Gastrocnemius medialis (tissue), 4 donors: ENCODE results near the gene C8A. TPM values are rescaled to one million over a fixed set of nuclear protein-coding genes. Genes with fewer than 3 reads are reported as not detected.

Source experiments
- ATAC-seq, 2 donors: fragments of 150-250 bp; one replicate each; pipeline ENCODE4 v1.9.1; 2016
- DNase-seq, 2 donors: peaks; one replicate each; pipeline ENCODE4 v3.0.0-alpha.2; 2019
- H3K27ac ChIP-seq, 4 donors: fragments of 200-600 bp; sonication (generic); 1 replicate in 1 of 4; 2 replicates in 3 of 4; pipeline ENCODE4 v1.5.1; 2016 to 2018; ENCODE audit warnings: mild to moderate bottlenecking in 2 of 4, moderate library complexity in 1 of 4
- H3K27me3 ChIP-seq, 3 donors: fragments of 200-600 bp; sonication (generic) in 2 of 3; 1 replicate in 1 of 3; 2 replicates in 2 of 3; pipeline versions ENCODE4 v1.5.1 to v1.6.0; 2016 to 2019; ENCODE audit warnings: mild to moderate bottlenecking in 1 of 3, moderate library complexity in 1 of 3
- H3K36me3 ChIP-seq, 2 donors: fragments of 200-600 bp; sonication (generic) in 1 of 2; one replicate each; pipeline ENCODE4 v1.5.1; 2017 to 2018
- H3K4me1 ChIP-seq, 2 donors: fragments of 200-600 bp; sonication (generic) in 1 of 2; one replicate each; pipeline ENCODE4 v1.5.1; 2016 to 2017; ENCODE audit warnings: mild to moderate bottlenecking in 2 of 2
- H3K4me3 ChIP-seq, 4 donors: fragments of 200-600 bp; sonication (generic) in 3 of 4; 1 replicate in 1 of 4; 2 replicates in 3 of 4; pipeline ENCODE4 v1.5.1; 2016 to 2019; ENCODE audit warnings: mild to moderate bottlenecking in 2 of 4
- H3K9me3 ChIP-seq, 3 donors: fragments of 200-600 bp; sonication (generic) in 2 of 3; 1 replicate in 1 of 3; 2 replicates in 2 of 3; pipeline ENCODE4 v1.5.1; 2016 to 2019
- POLR2A ChIP-seq, 2 donors: fragments of 450-650 bp; IDR thresholded peaks; one replicate each; pipeline ENCODE4 v1.6.1; 2017; ENCODE audit warnings: antibody characterized with exemption in 2 of 2, mild to moderate bottlenecking in 2 of 2, moderate library complexity in 2 of 2
- in situ Hi-C, 4 donors: fragments of 200-750 bp; cut with MboI; loops; one replicate each; pipeline versions ENCODE4 v1.15.0 to v1.8.0; 2017; ENCODE audit warnings: low sequenced_read_pairs in 4 of 4
- intact Hi-C: fragments of 100-400 bp; cut with DNase I; formaldehyde crosslinking; loops from one replicate; pipeline ENCODE4 v1.15.1; 2023; ENCODE audit warnings: low total_unique reads
- total RNA-seq, 4 donors: library from RNA; depleted of rRNA; stranded (reverse); fragments of >200 nt; gene quantifications; one replicate each; pipeline versions ENCODE4 v1.1.0 to v1.2.3, GENCODE V29; 2016
- TF ChIP-seq, protein P1 (sequence below), 5 experiments: fragments of 450-650 bp in 3 of 5; fragments of 200-600 bp in 2 of 5; sonication (generic) in 2 of 5; IDR thresholded peaks in 4 of 5; conservative IDR thresholded peaks in 1 of 5; 1 replicate in 4 of 5; 2 replicates in 1 of 5; pipeline ENCODE4 v1.5.1; 2016 to 2019; ENCODE audit warnings: antibody characterized with exemption in 5 of 5, mild to moderate bottlenecking in 3 of 5, moderate library complexity in 3 of 5

C8A gene
- total RNA-seq, 4 donors from 2014 or later = 0.20 to 0.40 TPM; not detected in 2

DNA sequence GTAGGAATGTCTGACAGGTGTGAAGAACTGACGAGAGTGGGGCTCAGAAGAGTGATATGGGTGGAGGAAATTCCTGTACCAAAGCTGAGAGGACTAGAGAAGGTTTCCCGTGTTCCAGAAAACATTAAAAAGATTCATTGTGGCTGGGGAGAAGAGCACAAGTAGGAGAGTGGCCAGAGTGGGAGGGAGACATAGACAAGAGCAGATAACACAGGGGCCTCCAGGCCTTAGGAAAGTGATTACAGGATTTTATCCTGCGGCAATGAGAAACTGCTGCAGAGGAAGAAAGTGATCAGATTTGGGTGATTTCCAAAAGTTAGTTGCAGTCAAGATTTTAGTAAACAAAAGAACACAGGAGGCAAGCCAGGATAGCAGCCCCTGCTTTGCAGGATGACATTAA, 103.3 kb downstream of the C8A start:
- H3K27ac ChIP-seq = no peak overlapping the region
- H3K9me3 ChIP-seq = no peaks in the 10 kb centered on the region
- ATAC-seq = no peak
- no peak for DNase-seq
- H3K36me3 ChIP-seq = no peaks in the 10 kb centered on the region
- in situ Hi-C loops = no loop called here
- H3K27me3 ChIP-seq = no peaks in the 10 kb centered on the region
- intact Hi-C loops = no loop called here
- TF ChIP-seq POLR2A (IDR thresholded peaks at IDR 0.05) = no peak
- TF ChIP-seq, protein P1, sequence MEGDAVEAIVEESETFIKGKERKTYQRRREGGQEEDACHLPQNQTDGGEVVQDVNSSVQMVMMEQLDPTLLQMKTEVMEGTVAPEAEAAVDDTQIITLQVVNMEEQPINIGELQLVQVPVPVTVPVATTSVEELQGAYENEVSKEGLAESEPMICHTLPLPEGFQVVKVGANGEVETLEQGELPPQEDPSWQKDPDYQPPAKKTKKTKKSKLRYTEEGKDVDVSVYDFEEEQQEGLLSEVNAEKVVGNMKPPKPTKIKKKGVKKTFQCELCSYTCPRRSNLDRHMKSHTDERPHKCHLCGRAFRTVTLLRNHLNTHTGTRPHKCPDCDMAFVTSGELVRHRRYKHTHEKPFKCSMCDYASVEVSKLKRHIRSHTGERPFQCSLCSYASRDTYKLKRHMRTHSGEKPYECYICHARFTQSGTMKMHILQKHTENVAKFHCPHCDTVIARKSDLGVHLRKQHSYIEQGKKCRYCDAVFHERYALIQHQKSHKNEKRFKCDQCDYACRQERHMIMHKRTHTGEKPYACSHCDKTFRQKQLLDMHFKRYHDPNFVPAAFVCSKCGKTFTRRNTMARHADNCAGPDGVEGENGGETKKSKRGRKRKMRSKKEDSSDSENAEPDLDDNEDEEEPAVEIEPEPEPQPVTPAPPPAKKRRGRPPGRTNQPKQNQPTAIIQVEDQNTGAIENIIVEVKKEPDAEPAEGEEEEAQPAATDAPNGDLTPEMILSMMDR (IDR thresholded peaks at IDR 0.05 in 4 of 5, conservative IDR thresholded peaks at IDR 0.05 in 1 of 5) = no peak
- no peaks in the 10 kb centered on the region for H3K4me1 ChIP-seq
- H3K4me3 ChIP-seq = no peak overlapping the region

DNA sequence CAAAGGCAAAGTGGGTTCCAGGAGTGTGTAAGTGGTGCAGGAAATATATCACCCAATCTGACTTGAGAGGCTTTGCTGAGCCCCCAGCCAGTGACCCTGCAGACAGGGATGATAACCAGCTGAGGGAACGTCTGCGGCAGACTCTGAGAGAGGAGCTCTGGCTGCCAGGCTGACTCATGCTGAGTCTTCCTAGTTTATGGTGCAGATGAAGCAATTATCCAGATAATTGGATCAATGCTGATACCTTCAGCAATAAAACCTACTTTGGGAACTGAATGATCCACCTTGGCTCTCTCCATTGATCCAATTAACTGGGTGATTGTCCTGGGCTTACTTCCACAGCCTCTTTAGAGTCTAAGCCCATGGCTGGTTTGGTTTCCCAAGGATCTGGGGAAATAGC, 103.9 kb downstream of the C8A start:
- Histone ChIP-seq H3K36me3 (no peaks in the 10 kb centered on the region), H3K4me1 (no peaks in the 10 kb centered on the region), H3K27ac (no peak overlapping the region), H3K4me3 (no peak overlapping the region), H3K9me3 (no peaks in the 10 kb centered on the region), H3K27me3 (no peaks in the 10 kb centered on the region)
- TF ChIP-seq, protein P1 (IDR thresholded peaks at IDR 0.05 in 4 of 5, conservative IDR thresholded peaks at IDR 0.05 in 1 of 5) = no peak
- no peak for TF ChIP-seq POLR2A (IDR thresholded peaks at IDR 0.05)
- intact Hi-C loops = no loop called here
- ATAC-seq = no peak
- in situ Hi-C loops = no loop called here
- DNase-seq = no peak

DNA sequence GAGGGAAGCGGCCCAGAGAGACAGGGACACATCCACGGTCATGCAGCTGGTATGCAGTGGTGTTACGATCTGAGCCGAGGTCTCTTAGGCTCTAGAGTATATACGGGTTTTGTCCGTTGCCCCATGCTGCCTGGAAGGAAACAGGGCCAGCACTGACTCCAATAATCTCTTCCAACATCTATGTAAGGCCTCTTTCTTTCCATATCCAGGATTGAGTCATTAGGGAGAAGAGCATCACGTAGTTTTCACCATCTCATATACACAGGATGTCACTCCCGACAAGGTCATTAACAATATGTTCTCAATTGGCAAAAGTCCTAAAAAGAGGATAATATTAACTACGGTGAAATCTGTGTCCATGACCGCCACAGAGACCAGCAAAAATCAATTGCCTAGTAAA, 106.8 kb downstream of the C8A start:
- Histone ChIP-seq H3K9me3 (no peaks in the 10 kb centered on the region), H3K27me3 (no peaks in the 10 kb centered on the region), H3K4me1 (no peaks in the 10 kb centered on the region), H3K27ac (no peak overlapping the region), H3K4me3 (no peak overlapping the region), H3K36me3 (no peaks in the 10 kb centered on the region)
- DNase-seq = no peak
- in situ Hi-C loops (no loop called here), intact Hi-C loops (no loop called here)
- TF ChIP-seq POLR2A (IDR thresholded peaks at IDR 0.05) = no peak
- TF ChIP-seq, protein P1 (IDR thresholded peaks at IDR 0.05 in 4 of 5, conservative IDR thresholded peaks at IDR 0.05 in 1 of 5) = no peak
- ATAC-seq = no peak

DNA sequence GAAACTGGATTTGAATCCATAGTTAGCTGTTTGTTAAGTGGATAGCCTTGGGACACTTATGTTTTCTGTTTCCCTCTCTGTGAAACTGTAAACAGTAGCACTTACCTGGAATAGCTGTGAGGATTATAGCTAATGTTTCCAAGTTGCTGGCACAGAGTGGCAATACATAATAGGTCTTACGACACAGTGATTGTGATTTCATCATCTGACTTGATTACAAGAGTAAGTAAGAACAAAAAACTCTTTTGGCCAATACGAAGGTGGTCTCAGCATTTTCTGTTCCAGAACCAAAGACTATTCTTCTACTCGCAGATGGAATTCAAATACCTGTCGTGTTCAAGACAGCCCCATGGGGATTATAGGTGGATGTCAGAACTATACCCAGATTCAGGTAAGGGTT, 109.1 kb downstream of the C8A start:
- no peaks in the 10 kb centered on the region for H3K27me3 ChIP-seq
- DNase-seq (no peak), ATAC-seq (no peak)
- intact Hi-C loops (no loop called here), in situ Hi-C loops (no loop called here)
- H3K9me3 ChIP-seq = no peaks in the 10 kb centered on the region
- no peaks in the 10 kb centered on the region for H3K36me3 ChIP-seq
- H3K4me1 ChIP-seq = no peaks in the 10 kb centered on the region
- H3K4me3 ChIP-seq = no peak overlapping the region
- H3K27ac ChIP-seq = no peak overlapping the region
- no peak for TF ChIP-seq POLR2A (IDR thresholded peaks at IDR 0.05)
- TF ChIP-seq, protein P1 (IDR thresholded peaks at IDR 0.05 in 4 of 5, conservative IDR thresholded peaks at IDR 0.05 in 1 of 5) = no peak

DNA sequence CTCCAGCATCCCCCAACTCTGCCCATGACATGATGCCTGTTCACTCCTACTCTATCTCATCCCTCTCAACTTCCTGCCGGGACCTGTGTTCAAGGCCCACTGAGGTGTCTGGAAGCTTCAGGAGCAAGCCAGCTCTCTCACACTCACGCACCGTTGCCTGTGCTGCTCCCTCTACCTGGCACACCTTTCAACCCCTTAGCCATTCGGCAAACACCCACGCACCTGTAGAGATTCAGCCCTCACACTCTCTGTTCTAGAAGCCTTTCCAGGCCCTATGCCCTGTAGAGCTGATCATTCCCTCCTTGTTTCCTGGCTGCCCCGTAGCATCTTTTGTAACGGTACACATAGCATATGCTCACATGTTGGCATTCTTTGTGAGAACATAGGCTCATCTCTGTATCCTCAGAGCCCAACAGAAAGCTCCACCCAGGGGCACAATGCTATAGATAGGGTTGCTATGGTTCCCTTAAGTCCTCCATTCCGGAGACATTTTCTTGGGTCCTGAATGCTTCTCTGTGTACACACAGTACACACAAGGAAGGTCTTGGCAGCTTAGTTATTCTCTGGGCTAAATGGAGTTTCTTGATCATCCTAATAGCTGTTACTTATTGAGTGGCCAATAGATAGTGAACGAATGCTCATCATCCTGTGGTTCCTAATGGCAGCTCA, 109.9 kb downstream of the C8A start:
- H3K36me3 ChIP-seq = no peaks in the 10 kb centered on the region
- H3K27me3 ChIP-seq = no peaks in the 10 kb centered on the region
- ATAC-seq (no peak), DNase-seq (no peak)
- H3K4me3 ChIP-seq = no peak overlapping the region
- H3K4me1 ChIP-seq = no peaks in the 10 kb centered on the region
- TF ChIP-seq, protein P1 (IDR thresholded peaks at IDR 0.05 in 4 of 5, conservative IDR thresholded peaks at IDR 0.05 in 1 of 5) = no peak
- no peaks in the 10 kb centered on the region for H3K9me3 ChIP-seq
- intact Hi-C loops = no loop called here
- H3K27ac ChIP-seq = no peak overlapping the region
- in situ Hi-C loops = no loop called here
